OCI-LY1 (cell line): ENCODE data around the gene SCYL3.

Source experiments
- H2AFZ ChIP-seq: fragments of 200-600 bp; sonication (generic), shearing (Covaris generic); 2 replicates; pipeline ENCODE4 v1.6.0; 2014; ENCODE audit warnings: antibody characterized with exemption, mild to moderate bottlenecking, low read length
- H3F3A ChIP-seq: fragments of 200-600 bp; sonication (generic), shearing (Covaris generic); 2 replicates; pipeline ENCODE4 v1.6.0; 2014; ENCODE audit warnings: mild to moderate bottlenecking, antibody characterized with exemption, low read length, moderate library complexity; ENCODE audit not compliant: insufficient read depth
- H3K27ac ChIP-seq: fragments of 200-600 bp; sonication (generic); 2 replicates; pipeline ENCODE4 v1.5.1; 2014; ENCODE audit warnings: low read length, mixed run types, mild to moderate bottlenecking, low read depth; ENCODE audit not compliant: poor library complexity, severe bottlenecking
- H3K27me3 ChIP-seq: fragments of 200-600 bp; sonication (generic); 2 replicates; pipeline ENCODE4 v1.6.0; 2014; ENCODE audit warnings: antibody characterized with exemption, mild to moderate bottlenecking, low read length, moderate library complexity; ENCODE audit not compliant: insufficient read depth
- H3K36me3 ChIP-seq: fragments of 200-600 bp; sonication (generic); 2 replicates; pipeline ENCODE4 v1.6.1; 2014; ENCODE audit warnings: mild to moderate bottlenecking, antibody characterized with exemption, low read length, moderate library complexity, mixed read lengths; ENCODE audit not compliant: insufficient read depth
- H3K4me1 ChIP-seq: fragments of 200-600 bp; sonication (generic); 2 replicates; pipeline ENCODE4 v1.5.1; 2014; ENCODE audit warnings: mild to moderate bottlenecking, low read length, moderate library complexity; ENCODE audit not compliant: insufficient read depth, severe bottlenecking
- H3K4me2 ChIP-seq: fragments of 200-600 bp; sonication (generic), shearing (Covaris generic); 2 replicates; pipeline ENCODE4 v1.6.1; 2014; ENCODE audit warnings: low read length
- H3K4me3 ChIP-seq: fragments of 200-600 bp; sonication (generic); 2 replicates; pipeline ENCODE4 v1.5.1; 2014; ENCODE audit warnings: low read length, low read depth, mild to moderate bottlenecking, mixed read lengths; ENCODE audit not compliant: poor library complexity, severe bottlenecking
- H3K79me2 ChIP-seq: fragments of 200-600 bp; shearing (Covaris generic); 2 replicates; pipeline ENCODE4 v1.6.1; 2016; ENCODE audit warnings: mixed run types, low read length, mixed read lengths; ENCODE audit not compliant: insufficient read depth
- H3K9ac ChIP-seq: fragments of 200-600 bp; sonication (generic), shearing (Covaris generic); 2 replicates; pipeline ENCODE4 v1.6.1; 2014; ENCODE audit warnings: mild to moderate bottlenecking, low read length, mixed read lengths
- H3K9me2 ChIP-seq: fragments of 200-600 bp; sonication (generic), shearing (Covaris generic); 2 replicates; pipeline ENCODE4 v1.6.1; 2014; ENCODE audit warnings: low read depth, mild to moderate bottlenecking, low read length, mixed read lengths
- H3K9me3 ChIP-seq: fragments of 200-600 bp; shearing (Covaris generic); 2 replicates; pipeline ENCODE4 v1.6.1; 2014; ENCODE audit warnings: low read length, mixed read lengths
- H4K20me1 ChIP-seq: fragments of 200-600 bp; sonication (generic), shearing (Covaris generic); 2 replicates; pipeline ENCODE4 v1.6.0; 2016; ENCODE audit warnings: mild to moderate bottlenecking, low read length; ENCODE audit not compliant: insufficient read depth
- CTCF ChIP-seq: fragments of 200-600 bp; sonication (generic), shearing (Covaris generic); IDR thresholded peaks from 2 replicates; pipeline ENCODE4 v1.5.1; 2017; ENCODE audit warnings: mild to moderate bottlenecking, antibody characterized with exemption, low read length, moderate library complexity, mixed read lengths
- EZH2 ChIP-seq: fragments of 200-600 bp; sonication (generic), shearing (Covaris generic); IDR thresholded peaks from 2 replicates; pipeline ENCODE4 v1.8.0; 2017; ENCODE audit warnings: borderline replicate concordance, mixed run types, mild to moderate bottlenecking, antibody characterized with exemption, low read length, moderate library complexity, mixed read lengths

SCYL3 gene

GRCh38 chr1:169834869-169835268 lies 58.8 kb downstream of the SCYL3 start:
- Histone ChIP-seq H3K9me3 (0 out of 2 replicates have a peak, but pooled peaks cover 5% of the 10 kb centered on the region), H3K4me1 (no peaks in the 10 kb centered on the region), H3K9me2 (no peaks in the 10 kb centered on the region), H2AFZ (no peak overlapping the region), H3K4me2 (no peak overlapping the region), H3K4me3 (no peak overlapping the region), H3K36me3 (peaks cover 93% of the 10 kb centered on the region), H3K9ac (no peak overlapping the region), H3K79me2 (no peaks in the 10 kb centered on the region), H3K27ac (no peak overlapping the region), H4K20me1 (no peaks in the 10 kb centered on the region), H3K27me3 (no peaks in the 10 kb centered on the region), H3F3A (no peaks in the 10 kb centered on the region; the same call in 1 of the 2 replicates)
- no peak for TF ChIP-seq CTCF
- no peak for TF ChIP-seq EZH2

GRCh38 chr1:169833179-169833901 lies 60.4 kb downstream of the SCYL3 start:
- Histone ChIP-seq H3K4me2 (no peak overlapping the region), H2AFZ (no peak overlapping the region), H3K4me3 (no peak overlapping the region), H3K79me2 (no peaks in the 10 kb centered on the region), H3K4me1 (no peaks in the 10 kb centered on the region), H3K27ac (no peak overlapping the region), H3K9me2 (no peaks in the 10 kb centered on the region), H4K20me1 (no peaks in the 10 kb centered on the region), H3K9ac (no peak overlapping the region), H3K27me3 (no peaks in the 10 kb centered on the region), H3K9me3 (no peaks in the 10 kb centered on the region), H3F3A (no peaks in the 10 kb centered on the region; the same call in 1 of the 2 replicates), H3K36me3 (peaks cover 93% of the 10 kb centered on the region)
- TF ChIP-seq EZH2 (no peak), CTCF (no peak)

DNA sequence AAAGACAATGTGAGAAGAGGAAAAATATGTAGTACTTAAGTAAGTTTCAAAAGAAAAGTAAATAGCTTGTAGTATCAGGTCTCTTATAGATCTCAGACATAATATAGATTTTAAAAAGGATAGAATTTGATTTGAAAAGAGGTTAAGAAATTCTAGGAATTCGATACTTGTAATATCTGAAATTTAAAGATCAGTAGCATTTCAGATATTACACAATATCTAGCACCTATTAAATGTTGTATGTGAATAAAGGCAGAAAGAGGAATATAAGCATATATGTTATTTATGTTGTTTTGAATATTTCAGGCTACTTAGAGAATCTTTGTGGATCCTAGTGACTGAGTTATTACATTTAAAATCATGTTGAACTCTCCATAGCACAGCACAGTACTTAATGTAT lies 64.0 kb downstream of the SCYL3 start:
- Histone ChIP-seq H3K9me3 (no peaks in the 10 kb centered on the region), H3K9me2 (no peaks in the 10 kb centered on the region), H2AFZ (no peak overlapping the region), H3K36me3 (peaks cover 86% of the 10 kb centered on the region), H3F3A (no peaks in the 10 kb centered on the region), H3K27ac (no peak overlapping the region), H3K9ac (no peak overlapping the region), H3K4me3 (no peak overlapping the region), H3K4me2 (no peak overlapping the region), H4K20me1 (no peaks in the 10 kb centered on the region), H3K79me2 (no peaks in the 10 kb centered on the region), H3K4me1 (no peaks in the 10 kb centered on the region), H3K27me3 (no peaks in the 10 kb centered on the region)
- TF ChIP-seq EZH2: no peak
- no peak for TF ChIP-seq CTCF
